H1 (cell line): ENCODE measurements around the gene UBASH3A. TPM values are rescaled to one million over a fixed set of nuclear protein-coding genes. Genes with fewer than 3 reads are reported as not detected.

Source experiments
- HDAC2 ChIP-seq, 2 experiments: fragments of 300-600 bp in 1 of 2; sonication (generic) in 1 of 2; IDR thresholded peaks; 2 replicates each; pipeline ENCODE4 v1.6.1; 2011 to 2012; ENCODE audit warnings: low read depth in 2 of 2, low read length in 2 of 2, mild to moderate bottlenecking in 2 of 2, moderate library complexity in 2 of 2, borderline replicate concordance in 1 of 2, inconsistent platforms in 1 of 2
- SUZ12 ChIP-seq: fragments of 200-600 bp; sonication (generic); IDR thresholded peaks from 2 replicates; pipeline ENCODE4 v1.6.1; 2012; ENCODE audit warnings: mild to moderate bottlenecking, inconsistent platforms, low read length, moderate library complexity, mixed read lengths
- polyA plus RNA-seq, 7 experiments: library from polyadenylated mRNA; depleted of rRNA in 3 of 7; stranded (reverse) in 5 of 7; unstranded in 2 of 7; fragments of >200 nt in 5 of 7; fragments of 200-250 nt in 2 of 7; gene quantifications; 1 replicate in 5 of 7; 2 replicates in 1 of 7; 4 replicates in 1 of 7; pipeline versions ENCODE4 v1.2.1 to v1.2.3, GENCODE V29; 2011 to 2013; ENCODE audit warnings: missing spikeins in 2 of 7, mixed read lengths in 2 of 7
- total RNA-seq: library from RNA; stranded (reverse); fragmentation: NEBNext Ultra II Directional; extraction: Animal tissue kit (Norgen Biotek cat#: 25700); gene quantifications from 2 replicates; pipeline ENCODE4 v1.2.1, GENCODE V29; 2021

Gene UBASH3A
- total and polyA plus RNA-seq, 2 of the 8 experiments (the other 6 are each of a cell fraction or from before 2014, with no cell fraction given) = not detected

GRCh38 chr21:42423685-42424084, 20.0 kb downstream of the UBASH3A start (continued):
- TF ChIP-seq SUZ12 (no peak), HDAC2 (IDR thresholded peaks at IDR 0.05; ENCODE audit: borderline replicate concordance in 1 of 2, low read depth in 2 of 2, low read length in 2 of 2) (no peak)
